MCF 10A (cell line): ENCODE results near the gene AP1S3. TPM values are rescaled to one million over a fixed set of nuclear protein-coding genes. Genes with fewer than 3 reads are reported as not detected.
A peak's percentile ranks its signal among the peaks of the same experiment; 100 is the strongest.

Experiments used
- BruUV-seq: library from RNA; stranded (reverse); fragments of 400-500 nt; replicated peaks from 2 replicates; lab custom pipeline; 2021; lab: Mats Ljungman, UMichigan
- CTCF ChIA-PET: fragments of 300-600 bp; sonication (Branson Sonifier 250); formaldehyde crosslinking; extraction: SDS; loops from one replicate; lab custom pipeline; 2021; ENCODE audit warnings: antibody characterized with exemption, inconsistent platforms; lab: Yijun Ruan, JAX
- POLR2A ChIA-PET: fragments of 300-600, 350-650 bp; sonication (Branson Sonifier 250); formaldehyde crosslinking; extraction: SDS; loops from one replicate; lab custom pipeline; 2020; ENCODE audit warnings: antibody characterized with exemption, inconsistent platforms; lab: Yijun Ruan, JAX
- DNase-seq: peaks from one replicate; pipeline ENCODE4 v3.0.0-alpha.2; 2018; ENCODE audit not compliant: unreplicated experiment
- H3K27ac Mint-ChIP-seq: one replicate; pipeline ENCODE4 v1.8.0; 2022; ENCODE audit warnings: mild to moderate bottlenecking, low read depth, mixed read lengths; ENCODE audit not compliant: unreplicated experiment
- H3K27me3 Mint-ChIP-seq: one replicate; pipeline ENCODE4 v1.8.0; 2022; ENCODE audit warnings: mixed read lengths; ENCODE audit not compliant: insufficient read depth, unreplicated experiment
- H3K36me3 Mint-ChIP-seq: one replicate; pipeline ENCODE4 v1.8.0; 2022; ENCODE audit warnings: mild to moderate bottlenecking, moderate library complexity, mixed read lengths; ENCODE audit not compliant: insufficient read depth, unreplicated experiment
- H3K4me1 Mint-ChIP-seq: one replicate; pipeline ENCODE4 v1.8.0; 2022; ENCODE audit warnings: mixed read lengths; ENCODE audit not compliant: insufficient read depth, unreplicated experiment
- H3K4me3 Mint-ChIP-seq: one replicate; pipeline ENCODE4 v1.8.0; 2022; ENCODE audit warnings: mild to moderate bottlenecking, moderate library complexity, mixed read lengths; ENCODE audit not compliant: unreplicated experiment
- H3K9me3 Mint-ChIP-seq: one replicate; pipeline ENCODE4 v1.8.0; 2022; ENCODE audit warnings: mixed read lengths; ENCODE audit not compliant: unreplicated experiment
- CTCF ChIP-seq: fragments of 200-600 bp; IDR thresholded peaks from one replicate; pipeline ENCODE4 v1.8.0; 2022; ENCODE audit warnings: antibody characterized with exemption, mild to moderate bottlenecking; ENCODE audit not compliant: unreplicated experiment
- intact Hi-C: fragments of 100-400 bp; cut with micrococcal nuclease; formaldehyde crosslinking; loops from 2 replicates; pipeline ENCODE4 v1.14.1; 2022
- total RNA-seq: library from RNA; stranded (reverse); gene quantifications from 2 replicates; pipeline ENCODE4 v1.2.3, GENCODE V29; 2022

Gene AP1S3
- total RNA-seq, 1 experiment from 2014 or later = 57.7 TPM

GRCh38 chr2:223856021-223856420, 18.6 kb upstream of the AP1S3 start:
- TF ChIP-seq CTCF = no peak
- ChIA-PET CTCF (no interaction called here), POLR2A (interaction anchor here (0.9 to 1.2 kb wide), 2 partner anchors 9 to 33 kb away, joined by 4 read pairs; no protein-coding TSS in a partner anchor)
- H3K4me1 Mint-ChIP-seq = peaks cover 13% of the 10 kb centered on the region
- no TSS peak for BruUV-seq
- intact Hi-C loops = no loop called here
- H3K27ac Mint-ChIP-seq = no peak overlapping the region
- no peaks in the 10 kb centered on the region for H3K36me3 Mint-ChIP-seq
- no peaks in the 10 kb centered on the region for H3K9me3 Mint-ChIP-seq
- no peaks in the 10 kb centered on the region for H3K27me3 Mint-ChIP-seq
- H3K4me3 Mint-ChIP-seq = no peak overlapping the region
- no peak for DNase-seq

- Mint-ChIP-seq H3K36me3 (peaks cover 4% of the 10 kb centered on the region), H3K9me3 (no peaks in the 10 kb centered on the region), H3K4me1 (peaks cover 8% of the 10 kb centered on the region), H3K27ac (no peak overlapping the region), H3K4me3 (no peak overlapping the region), H3K27me3 (no peaks in the 10 kb centered on the region)
- intact Hi-C loops = no loop called here
- no TSS peak for BruUV-seq
- TF ChIP-seq CTCF = no peak
- POLR2A ChIA-PET = no interaction called here
- DNase-seq = no peak
- CTCF ChIA-PET = no interaction called here
Measured at GRCh38 chr2:223855426-223855825, 18.0 kb upstream of the AP1S3 start.

- TF ChIP-seq CTCF = no peak
- H3K27ac Mint-ChIP-seq = no peak overlapping the region
- peaks cover 3% of the 10 kb centered on the region for H3K9me3 Mint-ChIP-seq
- peaks cover 7% of the 10 kb centered on the region for H3K36me3 Mint-ChIP-seq
- ChIA-PET CTCF (no interaction called here), POLR2A (no interaction called here)
- H3K4me3 Mint-ChIP-seq = no peak overlapping the region
- H3K27me3 Mint-ChIP-seq = no peaks in the 10 kb centered on the region
- intact Hi-C loops = loop anchor here (1.0 kb wide), 1 partner anchor 94 kb away; no protein-coding TSS in a partner anchor
- BruUV-seq = no TSS peak
- peaks cover 6% of the 10 kb centered on the region for H3K4me1 Mint-ChIP-seq
- DNase-seq = no peak
Measured at GRCh38 chr2:223854741-223855140, 17.4 kb upstream of the AP1S3 start.

GRCh38 chr2:223853425-223853837, 16.0 kb upstream of the AP1S3 start:
- H3K27me3 Mint-ChIP-seq = no peaks in the 10 kb centered on the region
- peaks cover 10% of the 10 kb centered on the region for H3K9me3 Mint-ChIP-seq
- ChIA-PET CTCF (interaction anchor here (0.9 to 1.7 kb wide), 4 partner anchors 14 to 881 kb away, joined by 4 to 6 read pairs (median 4); no protein-coding TSS in a partner anchor), POLR2A (interaction anchor here (0.8 to 1.6 kb wide), 4 partner anchors 8 to 30 kb away, joined by 3 to 4 read pairs (median 3); no protein-coding TSS in a partner anchor)
- TF ChIP-seq CTCF = no peak
- DNase-seq = peak; percentile 43
- peaks cover 6% of the 10 kb centered on the region for H3K4me1 Mint-ChIP-seq
- H3K4me3 Mint-ChIP-seq = no peak overlapping the region
- intact Hi-C loops = no loop called here
- H3K27ac Mint-ChIP-seq = no peak overlapping the region
- peaks cover 15% of the 10 kb centered on the region for H3K36me3 Mint-ChIP-seq
- BruUV-seq = no TSS peak
